Posterior cingulate gyrus (tissue), 11 donors: ENCODE measurements around the gene OSTF1.

Source experiments
- DNase-seq, 10 donors: peaks; one replicate each; pipeline versions ENCODE4 v3.0.0 to v3.0.0-alpha.2; 2020 to 2021; ENCODE audit warnings: mixed read lengths in 3 of 10
- intact Hi-C: fragments of 100-400 bp; cut with DNase I; formaldehyde crosslinking; loops from one replicate; pipeline ENCODE4 v1.15.1; 2023

The OSTF1 gene

DNA sequence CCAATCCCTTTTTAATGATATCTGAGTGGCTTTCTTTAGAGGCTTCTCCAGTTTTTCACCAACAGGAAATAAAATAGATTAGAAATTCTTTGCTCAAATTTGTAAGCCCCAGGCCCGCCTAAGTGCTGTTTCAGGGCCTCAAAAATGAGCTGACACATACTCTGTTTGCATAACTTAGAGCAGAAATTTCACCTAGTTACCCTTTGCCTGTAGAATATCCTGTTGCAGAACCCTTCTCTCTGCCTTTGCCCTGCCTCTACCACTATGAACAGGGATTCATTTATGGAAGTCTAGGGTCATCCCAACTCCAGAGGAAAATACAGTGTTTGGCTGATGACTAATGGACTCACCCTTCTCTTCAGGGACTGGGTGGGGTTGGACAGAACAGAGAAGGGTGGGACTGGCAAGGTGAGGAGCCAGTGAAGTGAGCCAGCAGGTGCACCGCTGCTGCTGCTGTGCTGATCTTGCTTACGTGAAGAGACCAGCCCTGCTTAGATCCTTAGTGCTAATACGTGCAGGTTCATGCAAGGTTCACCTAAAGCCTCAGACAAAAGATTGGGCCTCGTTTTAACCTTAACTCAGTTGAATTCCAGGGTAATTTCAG lies 22.8 kb downstream of the OSTF1 start:
- no peak for DNase-seq
- intact Hi-C loops = no loop called here

DNA sequence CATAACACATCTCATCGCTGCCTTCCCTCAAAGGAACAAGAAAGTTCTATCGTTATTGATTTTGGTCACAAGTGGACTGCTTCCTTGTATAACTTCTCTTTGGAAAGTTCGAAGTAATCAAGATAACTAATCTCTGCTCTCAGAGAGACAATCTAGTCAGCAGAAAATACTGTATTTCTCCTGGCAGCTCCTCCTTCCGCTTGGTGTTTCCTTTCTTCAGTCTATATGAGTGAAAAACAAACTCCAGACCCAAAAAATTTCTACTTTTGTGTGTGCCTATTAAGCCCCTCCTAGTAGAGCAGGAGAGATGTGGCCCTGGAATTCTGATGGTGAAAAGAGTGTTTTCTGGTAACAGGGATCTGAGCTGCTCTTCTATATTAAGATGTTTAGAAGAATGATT lies 24.5 kb downstream of the OSTF1 start:
- intact Hi-C loops = no loop called here
- DNase-seq = no peak

DNA sequence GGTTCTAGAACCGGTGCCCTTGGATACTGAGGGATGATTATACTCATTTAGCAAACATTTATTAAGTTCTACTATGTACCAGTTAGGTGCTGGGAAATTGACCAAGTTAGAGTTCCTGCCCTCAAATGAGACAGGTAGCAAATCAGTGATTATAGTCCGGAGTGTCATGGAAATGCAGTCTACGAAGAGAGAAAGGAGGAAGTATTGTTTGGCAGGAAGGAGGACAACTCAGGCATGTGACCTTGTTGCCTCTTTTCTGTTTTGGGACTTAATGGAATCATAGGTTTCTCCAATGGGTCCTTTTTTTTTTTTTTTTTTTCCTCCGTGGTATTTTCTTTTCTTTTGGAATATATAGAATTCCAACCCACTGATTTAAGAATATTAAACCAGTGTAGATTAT lies 28.0 kb downstream of the OSTF1 start:
- intact Hi-C loops = no loop called here
- no peak for DNase-seq

DNA sequence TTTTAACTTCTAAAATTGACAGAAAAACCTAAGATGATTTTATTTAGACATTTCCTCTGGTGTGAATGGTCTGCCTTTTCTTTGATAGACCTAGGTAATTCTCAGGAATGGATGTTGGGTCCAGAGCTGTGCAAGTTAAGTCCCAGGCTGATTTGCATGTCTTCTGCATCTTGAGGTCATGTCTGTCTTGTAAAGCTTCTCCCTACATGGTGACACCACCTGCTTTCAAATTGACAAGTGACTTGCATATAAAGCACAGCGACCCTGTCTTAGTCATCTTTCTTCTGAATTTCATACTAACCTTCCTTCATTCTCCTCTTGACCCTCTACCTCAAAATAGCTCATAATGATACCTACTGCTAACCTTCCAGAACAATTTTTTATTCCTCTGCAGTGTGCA lies 29.2 kb downstream of the OSTF1 start:
- no peak for DNase-seq
- intact Hi-C loops = no loop called here

DNA sequence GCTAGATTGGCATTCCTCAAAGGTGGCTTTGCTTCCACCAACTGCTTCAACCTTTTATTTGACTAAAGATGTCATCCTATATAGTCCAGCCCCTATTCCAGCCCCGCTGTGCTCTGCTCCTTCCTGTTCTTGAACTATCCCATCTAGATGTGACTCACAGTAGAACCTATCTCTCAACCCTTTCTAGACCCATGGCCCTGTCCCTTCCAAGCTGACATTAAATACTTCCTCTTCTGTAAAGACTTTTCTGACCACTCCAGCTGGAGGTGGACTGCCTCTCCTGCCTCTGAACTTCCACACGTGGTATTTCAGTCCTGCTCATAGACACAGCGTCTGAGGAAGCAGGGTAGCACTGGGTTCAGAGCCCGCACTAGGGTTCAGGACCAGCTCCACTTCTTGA lies 32.4 kb downstream of the OSTF1 start:
- no peak for DNase-seq
- intact Hi-C loops = no loop called here

DNA sequence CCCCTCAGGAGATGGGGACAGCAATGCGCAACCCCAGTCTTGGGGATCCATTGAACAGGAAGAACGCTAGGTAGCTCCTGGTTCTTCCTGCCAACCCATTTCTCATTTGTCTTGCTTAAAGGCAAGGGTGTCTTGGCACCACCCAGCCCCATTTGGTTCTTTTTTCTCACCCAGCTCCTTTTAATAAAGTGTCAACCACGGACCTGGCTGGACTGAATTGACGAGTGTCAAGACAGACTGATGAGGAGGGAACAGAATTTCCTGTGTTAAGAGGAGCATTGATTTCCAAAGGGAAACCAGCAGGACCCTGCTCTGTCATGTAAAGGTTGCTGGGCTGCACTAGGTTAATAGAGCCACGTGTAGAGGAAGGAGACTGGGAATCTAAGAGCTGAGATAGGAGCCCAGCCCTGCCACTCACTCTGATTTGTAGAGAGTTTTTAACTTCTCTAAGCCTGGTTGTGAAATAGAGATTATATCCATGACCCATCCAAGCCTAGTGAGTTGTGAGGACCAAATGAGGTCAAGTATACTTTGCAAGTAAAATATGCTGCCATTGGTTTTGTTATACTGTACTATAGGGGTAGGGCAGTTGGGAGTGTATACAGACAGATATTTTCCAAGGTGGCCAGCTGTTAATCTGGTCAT lies 33.7 kb downstream of the OSTF1 start:
- intact Hi-C loops = no loop called here
- no peak for DNase-seq

DNA sequence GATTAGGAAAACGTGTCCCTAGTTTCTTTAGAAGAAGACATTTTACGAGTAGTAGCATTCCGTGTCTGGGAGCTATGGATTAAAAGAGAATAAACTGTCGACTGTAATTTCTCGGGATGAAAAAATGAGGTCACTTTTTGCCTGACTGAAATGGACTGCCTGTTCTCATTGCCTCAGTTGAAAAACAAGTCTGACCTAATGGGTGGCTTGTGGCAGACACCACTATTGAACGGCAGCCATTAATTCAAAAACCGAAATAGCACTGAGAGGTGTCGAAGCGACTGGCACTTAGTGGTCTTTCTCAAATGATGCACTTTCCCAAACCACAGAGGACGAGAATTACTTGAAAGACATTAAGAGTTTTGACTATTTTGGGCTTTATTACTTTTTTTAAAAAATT lies 35.4 kb downstream of the OSTF1 start:
- DNase-seq = no peak
- intact Hi-C loops = no loop called here

DNA sequence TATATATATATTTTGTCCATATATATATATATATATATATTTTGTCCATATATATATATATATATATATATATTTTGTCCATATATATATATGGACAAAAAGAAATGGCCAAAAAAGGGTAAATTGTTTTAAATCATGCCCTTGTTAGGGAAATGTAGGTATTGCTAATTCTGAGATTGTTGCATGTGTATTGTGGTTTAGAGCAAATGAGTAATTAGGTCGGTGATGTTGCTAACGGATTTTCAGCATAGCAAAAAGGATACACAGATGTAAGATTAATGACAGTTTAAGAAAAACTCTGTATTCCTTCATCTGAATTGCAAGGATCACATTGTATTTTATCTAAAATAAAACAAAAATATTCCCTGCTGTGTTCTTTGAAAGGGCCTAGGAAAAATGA lies 40.2 kb downstream of the OSTF1 start:
- intact Hi-C loops = loop anchor here (5.0 kb wide), 1 partner anchor 36 kb away; no protein-coding TSS in a partner anchor
- DNase-seq = no peak

DNA sequence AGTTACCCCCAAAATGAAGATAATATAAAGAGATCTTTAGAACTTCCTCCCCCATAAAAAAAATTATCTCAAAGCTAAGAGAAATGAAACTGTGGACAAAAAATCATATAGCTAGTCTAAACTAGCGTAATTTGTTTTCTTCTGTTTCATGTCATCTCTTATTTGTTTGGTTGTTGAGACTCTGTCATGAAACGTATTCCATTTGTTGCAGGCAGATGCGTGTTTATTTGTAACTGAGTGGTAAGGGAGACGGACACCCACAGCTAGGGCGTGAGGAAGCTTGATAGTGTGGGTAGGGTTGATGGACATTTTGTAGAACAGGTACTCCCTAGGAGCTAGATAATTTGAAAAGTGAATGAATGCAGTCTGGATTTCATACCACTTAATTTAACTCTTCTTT lies 41.9 kb downstream of the OSTF1 start:
- no peak for DNase-seq
- intact Hi-C loops = no loop called here

DNA sequence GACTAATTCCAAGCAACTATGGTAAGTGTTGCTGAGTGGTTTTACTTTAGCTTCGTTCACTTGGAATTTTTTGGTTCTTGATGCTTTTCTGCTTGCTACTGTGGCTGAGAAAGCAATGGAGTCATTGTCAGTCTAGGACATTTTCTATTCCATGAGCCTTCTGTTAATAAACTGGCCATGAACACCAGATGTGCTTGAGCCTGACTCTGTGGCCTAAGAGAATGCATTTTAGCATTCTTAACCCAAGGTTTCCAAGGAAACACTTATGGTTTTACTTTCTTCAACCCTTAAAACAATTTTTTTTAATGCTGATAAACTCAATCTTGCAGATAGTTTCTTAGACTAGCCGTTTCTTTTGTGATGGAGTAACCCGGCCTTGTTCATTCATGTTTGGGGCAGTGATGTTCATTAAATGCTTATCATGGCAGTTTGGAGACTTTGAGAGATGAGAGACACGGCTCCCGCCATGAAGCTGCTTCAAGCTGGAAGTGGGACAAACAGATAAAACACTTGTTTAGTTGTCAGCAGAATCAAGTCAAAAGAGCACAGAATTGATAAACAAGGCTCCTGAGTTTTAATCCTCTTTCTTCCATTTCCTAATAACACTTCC lies 42.4 kb downstream of the OSTF1 start:
- intact Hi-C loops = no loop called here
- DNase-seq = no peak

DNA sequence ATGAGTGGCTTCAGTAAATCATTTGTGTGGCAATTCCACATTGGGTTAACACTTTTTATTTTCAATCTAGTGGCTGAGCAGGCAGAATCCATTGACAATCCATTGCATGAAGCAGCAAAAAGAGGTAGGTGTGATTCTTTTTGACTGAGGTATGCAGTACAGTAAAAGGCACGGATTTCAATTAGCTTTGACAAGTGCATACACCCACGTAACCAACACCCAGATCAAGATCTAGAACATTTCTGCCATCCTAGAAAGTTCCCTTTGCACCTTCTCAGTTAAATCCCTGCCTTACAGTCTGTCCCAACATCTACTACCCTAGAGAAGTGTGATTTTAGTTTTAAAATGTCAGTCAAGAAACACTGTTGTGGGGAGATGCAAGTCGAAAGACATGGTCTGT lies 43.4 kb downstream of the OSTF1 start:
- no peak for DNase-seq
- intact Hi-C loops = no loop called here

DNA sequence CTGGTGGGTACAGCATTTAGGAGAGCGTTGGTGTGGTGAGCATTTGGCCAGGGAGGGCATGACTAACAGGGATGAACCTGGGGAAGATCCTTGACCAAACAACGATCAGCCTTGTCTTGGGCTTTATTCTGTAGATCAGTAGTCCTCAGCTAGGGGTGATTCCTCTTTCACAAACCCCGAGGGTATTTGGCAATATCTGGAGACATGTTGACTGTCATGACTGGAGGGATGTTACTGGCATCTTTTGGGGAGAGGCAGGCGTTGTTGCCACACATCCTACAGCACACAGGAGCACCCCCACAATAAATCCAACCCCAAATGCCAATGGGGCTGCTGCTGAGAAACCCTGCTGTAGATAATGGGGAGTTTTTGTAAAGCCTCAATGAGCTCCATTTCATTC lies 43.9 kb downstream of the OSTF1 start:
- no peak for DNase-seq
- intact Hi-C loops = no loop called here

DNA sequence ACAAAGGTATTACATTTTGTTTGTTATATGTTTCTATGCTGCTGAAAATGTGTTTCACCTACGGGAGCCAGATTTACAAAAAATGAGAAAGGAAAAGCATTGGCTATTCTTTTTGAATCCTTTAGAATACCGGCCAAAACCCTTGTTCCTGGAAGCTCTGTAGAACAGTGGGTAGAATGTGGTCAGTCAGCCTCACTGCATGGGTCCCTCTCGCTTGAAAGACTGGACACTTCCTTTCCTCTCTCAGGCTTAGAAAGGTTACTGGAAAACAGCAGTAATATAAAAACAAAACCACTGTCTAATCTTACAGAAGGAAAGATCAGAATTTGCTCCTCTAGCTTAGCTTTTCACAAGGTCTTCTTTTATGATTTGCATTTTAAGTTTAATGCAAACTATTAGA lies 45.1 kb downstream of the OSTF1 start:
- intact Hi-C loops = no loop called here
- DNase-seq = no peak

DNA sequence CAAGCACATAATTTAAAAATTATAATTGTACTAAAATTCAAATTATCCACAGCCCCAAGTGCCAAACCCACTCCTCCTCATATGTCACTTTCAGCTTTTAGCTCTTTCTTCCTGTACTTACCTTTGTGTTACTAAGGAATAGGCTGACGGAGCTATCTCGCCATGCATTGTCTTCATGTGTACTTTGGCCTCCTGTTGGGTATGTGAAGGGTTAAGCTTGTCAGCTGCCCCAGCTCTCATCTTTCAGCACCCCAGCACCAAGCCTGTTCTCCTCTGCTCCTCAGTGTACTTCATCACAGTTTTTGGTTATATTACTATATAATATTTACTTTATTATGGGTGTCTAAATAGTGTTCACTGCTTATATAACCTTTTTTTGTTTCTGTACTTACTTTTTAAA lies 46.2 kb downstream of the OSTF1 start:
- DNase-seq = no peak
- intact Hi-C loops = no loop called here

DNA sequence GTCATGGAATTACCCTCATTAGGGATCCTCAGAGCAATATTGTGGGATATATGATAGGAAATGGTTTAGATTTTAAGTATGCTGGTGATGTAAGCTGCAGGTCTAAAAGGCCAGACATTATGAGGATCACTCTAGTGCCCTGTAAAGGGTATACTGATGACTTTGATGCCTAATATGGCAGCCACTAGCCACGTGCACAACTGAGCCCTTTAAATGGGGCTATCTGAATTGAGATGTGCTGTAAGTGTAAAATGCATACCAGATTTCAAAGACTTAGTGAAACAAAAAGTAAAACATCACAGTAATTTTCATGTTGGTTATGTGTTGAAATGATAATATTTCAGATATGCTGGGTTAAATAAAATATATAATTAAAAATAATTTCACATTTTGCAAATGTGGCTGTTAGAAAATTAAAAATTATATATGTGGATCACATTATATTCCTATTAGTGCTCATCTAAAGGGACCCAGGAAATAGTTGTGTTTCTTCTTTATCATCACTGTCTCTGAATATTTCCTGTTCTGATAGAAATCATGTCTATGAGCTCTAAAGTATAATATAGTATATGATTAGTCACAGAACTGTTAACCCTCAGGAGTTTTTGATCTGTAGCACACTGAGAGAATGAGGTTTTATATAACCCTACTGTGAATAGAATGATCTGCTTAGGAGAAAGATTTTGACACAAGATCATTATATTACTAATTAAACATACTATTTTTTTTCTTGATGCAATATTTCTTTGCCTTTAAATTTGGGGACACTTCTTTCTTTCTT lies 50.1 kb downstream of the OSTF1 start:
- intact Hi-C loops = no loop called here
- DNase-seq = no peak

DNA sequence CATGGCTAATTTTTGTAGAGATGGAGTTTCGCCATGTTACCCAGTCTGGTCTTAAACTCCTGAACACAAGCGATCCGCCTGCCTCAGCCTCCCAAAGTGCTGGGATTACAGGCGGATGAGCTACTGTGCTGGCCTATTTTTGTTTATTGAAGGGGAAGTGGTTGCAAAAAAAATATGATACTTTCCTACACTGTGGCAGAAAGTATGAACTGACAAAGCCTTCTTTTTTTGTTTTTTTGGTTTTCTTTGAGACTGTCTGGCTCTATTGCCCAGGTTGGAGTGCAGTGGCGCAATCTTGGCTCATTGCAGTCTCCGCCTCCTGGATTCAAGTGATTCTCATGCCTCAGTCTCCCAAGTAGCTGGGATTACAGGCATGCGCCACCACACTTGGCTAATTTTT lies 50.9 kb downstream of the OSTF1 start:
- intact Hi-C loops = no loop called here
- no peak for DNase-seq

DNA sequence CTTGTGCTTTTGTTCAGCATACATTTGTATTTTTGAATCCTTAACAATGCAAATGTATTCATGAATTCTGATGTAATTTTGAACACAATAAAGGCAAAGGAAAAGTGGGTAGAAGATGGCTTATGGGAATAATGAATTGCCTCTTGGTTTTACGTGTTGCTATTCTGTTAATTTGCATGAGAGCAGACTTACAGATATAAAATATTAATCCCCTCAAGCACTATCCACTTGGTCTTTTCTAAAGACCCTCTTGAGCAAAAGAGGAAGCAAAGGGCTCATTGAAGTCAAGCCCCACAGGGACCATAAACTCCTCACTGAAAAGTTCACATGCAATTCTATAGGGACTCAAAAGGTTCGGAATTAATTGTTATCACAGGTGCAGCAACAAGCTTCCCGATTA lies 51.9 kb downstream of the OSTF1 start:
- intact Hi-C loops = no loop called here
- DNase-seq = no peak

DNA sequence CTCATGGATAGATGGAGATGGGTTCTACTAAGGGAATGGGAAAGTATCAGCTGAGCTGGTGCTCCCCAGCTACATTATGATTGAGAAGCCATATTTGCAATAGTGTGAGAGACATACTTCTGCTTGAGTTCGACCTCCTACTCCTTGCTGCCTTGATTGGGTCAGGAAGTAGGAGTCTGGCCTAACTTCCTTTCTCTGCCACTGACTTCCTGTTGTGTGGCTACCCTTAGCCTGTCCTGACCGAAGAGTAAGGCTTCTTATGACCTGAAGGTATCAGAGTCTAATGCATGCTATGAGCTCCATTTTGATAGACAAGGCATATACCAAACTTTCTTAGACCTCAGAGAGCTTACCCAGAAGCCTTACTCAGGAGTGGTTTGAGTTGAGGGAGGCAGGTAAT lies 53.9 kb downstream of the OSTF1 start:
- intact Hi-C loops = no loop called here
- DNase-seq = no peak

DNA sequence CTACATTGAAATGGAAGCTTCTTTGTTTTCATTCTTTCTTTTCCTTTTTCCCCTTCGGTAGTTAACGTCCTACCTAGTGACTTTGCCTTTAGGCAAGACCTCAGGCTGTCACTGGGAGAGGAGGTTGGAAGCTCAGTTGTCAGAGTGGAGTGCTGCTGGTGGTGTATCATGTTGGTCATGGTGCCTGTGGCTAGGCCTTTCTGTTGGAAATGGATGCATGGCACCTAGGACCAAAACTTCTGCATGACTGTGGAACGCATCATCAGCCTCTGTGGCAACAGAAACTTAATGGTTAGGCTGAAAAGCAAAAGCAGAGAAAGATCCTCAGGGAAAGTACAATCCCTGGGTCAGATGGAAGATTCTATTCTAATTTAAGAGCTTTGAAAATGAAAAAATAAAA lies 57.9 kb downstream of the OSTF1 start:
- DNase-seq = no peak
- intact Hi-C loops = no loop called here

DNA sequence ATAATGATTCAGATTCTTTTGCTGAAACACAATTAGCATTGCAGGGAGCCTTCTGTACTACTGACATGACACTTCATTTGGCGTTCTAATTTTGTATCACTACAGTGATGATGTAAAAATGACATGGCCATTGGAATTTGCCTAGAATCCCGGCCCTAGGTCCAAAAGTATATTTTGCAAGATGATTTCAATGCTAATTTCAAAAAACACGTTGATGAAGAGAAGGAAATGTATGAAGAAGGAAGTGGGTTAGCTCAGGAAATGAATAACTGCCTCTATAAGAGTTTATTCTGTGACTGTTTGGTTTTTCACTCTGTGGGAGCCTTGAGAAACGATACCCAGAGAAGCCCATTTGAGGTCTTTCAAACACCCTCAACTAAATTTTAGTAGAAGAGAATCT lies 59.3 kb downstream of the OSTF1 start:
- no peak for DNase-seq
- intact Hi-C loops = no loop called here

DNA sequence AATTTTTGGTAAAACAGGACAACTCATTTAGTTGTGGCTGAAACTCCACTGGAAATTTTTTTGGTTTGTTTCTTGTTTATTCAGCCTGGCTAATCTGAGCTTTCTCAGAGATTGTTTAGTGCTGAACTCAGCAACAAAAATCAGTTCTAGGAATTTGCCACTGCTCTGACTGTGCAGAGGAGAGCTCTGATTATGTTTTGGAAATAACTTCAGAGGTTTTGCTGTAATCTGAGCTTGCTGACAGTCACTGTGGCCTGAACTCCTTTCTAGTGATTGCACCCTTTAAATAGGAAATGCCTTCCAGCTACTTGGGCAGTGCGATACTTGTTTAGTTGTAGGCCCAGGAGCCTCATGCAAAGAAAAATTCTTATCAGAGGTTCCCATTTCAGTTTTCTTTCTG lies 60.2 kb downstream of the OSTF1 start:
- intact Hi-C loops = no loop called here
- DNase-seq = no peak

DNA sequence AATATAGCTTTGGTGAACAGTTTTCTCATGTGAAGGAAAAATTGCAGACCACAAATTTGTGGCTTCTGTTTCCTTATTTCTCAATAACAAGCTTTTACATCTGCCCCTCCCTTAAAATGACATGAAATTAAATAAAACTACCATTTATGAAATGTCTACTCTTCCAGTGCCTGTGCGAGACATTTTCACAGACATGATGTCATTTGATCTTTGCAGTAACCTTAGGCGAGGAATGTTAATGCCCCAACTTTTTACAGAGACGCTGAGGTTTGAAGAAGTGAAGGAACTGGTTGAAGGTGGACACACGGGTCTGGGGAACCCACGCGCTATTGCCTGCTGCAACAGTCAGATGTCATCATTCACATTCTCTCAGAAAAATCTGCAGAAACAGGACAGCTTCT lies 61.5 kb downstream of the OSTF1 start:
- DNase-seq = no peak
- intact Hi-C loops = no loop called here
